Activated CD8-positive, alpha-beta memory T cell treated with anti-CD3 and anti-CD28 coated beads for 48 hours (primary cell): Measurements from ENCODE around the gene MYO7B.
A peak's percentile ranks its signal among the peaks of the same experiment; 100 is the strongest.

Experiments used
- DNase-seq, 3 experiments: peaks; one replicate each; pipeline ENCODE4 v3.0.0-alpha.2; 2020; ENCODE audit warnings: low read depth in 2 of 3, low spot score in 2 of 3

Gene MYO7B

GRCh38 chr2:127636248-127637235 is 101.1 kb downstream of the MYO7B start:
- no peak for DNase-seq

DNA sequence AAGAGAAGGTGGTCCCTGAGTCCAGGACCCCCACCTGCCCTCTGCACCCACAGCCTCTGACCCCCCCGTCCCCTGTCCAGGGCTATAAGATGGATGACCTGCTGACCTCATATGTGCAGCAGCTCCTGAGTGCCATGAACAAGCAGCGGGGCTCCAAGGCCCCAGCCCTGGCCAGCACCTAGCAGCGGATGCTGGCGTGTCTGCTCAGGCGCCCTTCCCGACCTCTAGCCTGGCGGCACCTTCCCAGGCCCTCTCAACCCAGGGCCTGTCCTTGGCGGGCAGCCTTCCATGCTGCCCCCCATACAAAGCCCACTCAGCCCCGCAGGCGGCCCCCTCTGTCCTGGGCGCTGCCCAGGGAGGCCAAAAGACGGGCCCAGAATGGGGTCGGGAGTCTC is 101.8 kb downstream of the MYO7B start:
- DNase-seq: no peak

- DNase-seq: no peak
Measured at GRCh38 chr2:127637725-127638252, 102.3 kb downstream of the MYO7B start.

- DNase-seq: no peak
Measured at GRCh38 chr2:127638361-127639110, 103.1 kb downstream of the MYO7B start.

GRCh38 chr2:127639111-127639474 is 103.6 kb downstream of the MYO7B start:
- DNase-seq: no peak

GRCh38 chr2:127640082-127641072 is 104.9 kb downstream of the MYO7B start:
- DNase-seq: no peak

GRCh38 chr2:127641133-127641532 is 105.7 kb downstream of the MYO7B start:
- DNase-seq: no peak

DNA sequence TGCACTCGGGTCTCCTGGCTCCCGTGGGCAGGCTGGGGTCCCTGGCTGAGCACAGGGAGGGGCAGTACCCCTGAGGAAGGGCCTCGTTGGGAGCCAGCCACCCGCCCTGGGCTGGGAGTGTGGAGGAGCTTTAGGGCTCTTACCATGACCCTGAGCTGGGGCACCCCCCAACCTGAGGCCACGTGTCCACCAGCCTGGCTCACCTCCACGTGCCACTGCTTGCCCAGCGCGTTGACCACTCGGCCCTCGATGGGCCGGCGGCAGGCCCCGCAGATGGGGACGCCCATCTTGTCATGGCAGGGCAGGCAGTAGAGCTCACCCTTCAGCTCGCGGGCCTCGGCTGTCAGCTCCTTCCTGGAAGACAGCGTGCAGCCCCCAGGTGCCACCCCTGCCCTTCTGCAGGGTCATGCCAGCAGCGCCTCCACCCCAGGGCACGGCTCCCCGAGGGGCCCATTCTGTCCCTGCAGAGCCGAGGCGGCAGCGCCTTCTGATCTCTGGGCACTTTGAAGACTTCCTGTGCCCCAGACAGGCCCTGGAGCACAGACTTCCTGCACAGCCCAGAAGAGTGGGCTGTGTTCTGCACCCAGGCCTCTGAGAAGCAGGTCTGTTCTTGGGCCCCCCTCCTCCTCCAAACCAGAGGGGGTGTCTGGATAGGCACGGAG is 106.5 kb downstream of the MYO7B start:
- DNase-seq: peak in 1 of 3 experiments; percentile 33

- no peak for DNase-seq
Measured at GRCh38 chr2:127642706-127643438, 107.4 kb downstream of the MYO7B start.

DNA sequence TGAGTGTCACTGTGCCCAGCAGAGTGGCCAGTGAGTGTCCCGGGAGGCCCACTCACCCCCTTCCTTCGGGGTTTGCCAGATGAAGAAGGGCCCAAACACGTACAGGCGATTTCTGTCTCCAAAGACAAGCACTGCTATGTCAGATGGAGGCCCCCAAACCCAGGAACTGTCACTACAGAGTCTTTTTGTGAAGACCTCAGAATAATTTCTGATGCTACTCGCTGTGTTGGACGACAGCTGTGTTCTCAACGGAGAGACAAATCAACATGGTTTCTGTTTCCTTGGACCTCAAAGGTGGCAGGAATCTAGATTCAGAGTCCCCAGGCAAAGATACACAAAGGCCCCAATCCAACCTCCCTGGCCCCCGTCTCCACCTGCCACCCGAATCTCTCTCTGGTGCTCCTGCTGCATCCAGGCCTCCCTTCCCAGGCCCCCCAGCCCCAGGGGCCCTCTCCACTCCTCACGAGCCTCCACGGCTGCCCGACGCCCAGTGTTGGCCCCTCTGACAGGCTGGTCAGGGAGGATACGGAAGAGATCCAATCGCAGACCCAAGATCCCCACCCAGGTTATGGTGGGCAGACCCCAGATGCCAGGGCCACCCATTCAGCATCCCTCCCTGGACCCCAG is 108.1 kb downstream of the MYO7B start:
- DNase-seq: no peak

GRCh38 chr2:127644066-127645025 is 108.9 kb downstream of the MYO7B start:
- no peak for DNase-seq

- no peak for DNase-seq
Measured at GRCh38 chr2:127645026-127645394, 109.5 kb downstream of the MYO7B start.

DNA sequence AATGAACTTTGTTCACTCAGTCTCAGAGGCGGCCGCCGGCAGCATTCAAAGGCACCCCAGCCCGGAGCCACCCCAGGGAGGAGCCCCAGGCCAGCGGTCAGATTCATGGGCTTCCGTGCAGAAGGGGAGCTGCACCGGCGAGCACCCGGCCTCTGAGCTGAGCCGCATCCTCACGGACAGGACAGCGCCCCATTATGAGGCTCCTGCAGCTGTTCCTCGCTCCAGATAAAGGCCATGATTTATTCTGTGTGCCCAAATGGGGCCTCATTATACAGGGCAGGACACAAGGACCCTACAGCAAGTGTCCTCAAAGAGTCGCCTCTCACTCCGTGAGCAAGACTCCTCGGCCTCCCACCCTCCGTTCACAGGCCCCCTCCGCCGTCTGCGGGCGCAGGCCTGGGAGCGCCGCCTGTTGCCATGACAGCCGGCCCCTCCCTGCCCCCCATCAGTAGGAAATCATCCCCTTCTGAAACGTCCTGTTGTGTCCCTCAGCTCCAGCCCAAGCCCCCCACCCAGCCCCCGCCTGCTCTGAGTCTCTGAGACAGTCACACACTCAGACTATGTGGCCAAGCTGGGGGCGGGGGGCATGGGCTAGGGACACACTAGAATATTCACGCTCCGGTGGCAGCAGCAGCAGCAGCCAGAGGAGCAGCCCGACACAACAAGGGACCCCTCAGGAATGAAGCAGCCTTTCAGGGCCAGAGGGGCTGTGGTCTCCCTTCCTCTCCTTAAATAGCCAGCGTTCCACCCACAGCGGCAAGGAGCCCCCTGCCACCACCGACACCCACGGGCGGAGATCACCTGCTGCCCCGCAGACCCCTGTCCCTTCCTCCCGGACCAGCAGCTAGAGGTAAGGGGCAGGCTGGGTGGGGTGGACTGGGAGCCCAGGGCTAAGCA is 110.2 kb downstream of the MYO7B start, which contains the start of gene GPR17:
Gene GPR17 (plus strand): TSS at position 759 of the 897 bp plus-strand sequence. CDS start 4,583 bp downstream, outside the sequence.
- DNase-seq: no peak

GRCh38 chr2:127646487-127647241 is 111.2 kb downstream of the MYO7B start:
- no peak for DNase-seq

DNA sequence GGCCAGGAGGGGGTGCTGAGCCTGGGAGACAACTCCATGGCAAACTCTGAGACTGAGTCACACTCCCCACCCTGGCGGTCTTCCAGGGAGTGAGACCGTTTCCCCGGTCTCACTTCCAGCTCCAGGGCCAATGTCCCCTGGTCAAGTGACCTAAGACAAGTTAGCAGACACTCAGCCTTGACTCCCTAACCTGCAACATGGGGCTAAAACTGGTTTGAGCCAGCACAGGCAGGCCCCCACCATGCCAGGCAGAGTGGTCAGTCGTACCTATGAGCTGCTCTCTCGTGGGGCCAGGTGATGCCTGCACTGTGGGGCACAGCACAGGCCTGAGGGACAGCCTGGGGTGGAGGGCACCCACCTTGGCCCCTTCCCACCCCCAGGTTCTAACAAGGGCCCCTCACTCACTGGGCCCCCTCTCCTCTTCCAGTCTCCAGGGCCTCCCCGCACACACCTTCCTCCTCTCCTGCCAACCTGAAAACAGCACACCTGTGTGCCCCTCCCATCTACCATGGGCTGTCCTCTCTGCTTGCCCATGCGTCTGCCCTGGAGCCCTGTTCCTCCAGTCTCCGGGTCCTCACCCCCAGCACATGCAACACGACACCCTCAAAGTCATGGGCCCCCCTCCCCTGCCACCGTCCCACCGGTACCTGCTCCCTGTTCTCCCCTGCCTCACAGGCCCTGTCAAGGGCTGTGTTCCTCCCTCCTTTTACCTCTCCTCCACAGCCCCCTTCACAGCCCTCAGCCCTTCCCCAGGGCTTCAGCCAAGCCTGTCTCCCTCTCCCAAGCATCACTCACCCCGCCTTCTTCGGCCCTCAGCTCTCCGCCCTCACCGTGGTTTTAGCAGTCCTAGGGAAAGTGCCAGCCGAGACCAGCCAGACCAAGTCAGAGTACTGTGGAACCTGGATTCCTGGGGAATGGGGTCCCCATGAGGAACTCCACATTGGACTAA is 112.0 kb downstream of the MYO7B start:
- DNase-seq: no peak
